ENCODE results near the gene DENND1A.

DNA sequence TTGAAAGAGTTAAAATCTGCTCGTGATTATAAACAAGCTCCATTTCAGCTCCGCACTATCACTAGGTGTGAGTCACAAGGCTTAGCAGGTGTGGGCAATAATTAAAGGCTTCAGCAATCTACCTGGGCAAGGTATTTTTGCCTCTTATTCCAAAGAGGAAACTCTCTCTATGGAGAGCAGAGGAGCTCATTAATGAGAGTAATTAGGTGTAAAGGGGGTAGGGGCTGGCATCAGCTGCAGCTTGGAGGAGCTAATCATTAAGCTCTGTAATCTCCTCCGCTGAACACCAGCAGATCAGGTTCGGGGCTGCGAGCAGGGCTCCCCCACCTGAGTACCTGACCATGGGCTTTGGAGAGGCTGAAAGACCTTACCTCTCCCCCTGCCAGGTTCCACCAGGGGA is 444.7 kb downstream of the DENND1A start:
- TF ChIP-seq, protein P1, sequence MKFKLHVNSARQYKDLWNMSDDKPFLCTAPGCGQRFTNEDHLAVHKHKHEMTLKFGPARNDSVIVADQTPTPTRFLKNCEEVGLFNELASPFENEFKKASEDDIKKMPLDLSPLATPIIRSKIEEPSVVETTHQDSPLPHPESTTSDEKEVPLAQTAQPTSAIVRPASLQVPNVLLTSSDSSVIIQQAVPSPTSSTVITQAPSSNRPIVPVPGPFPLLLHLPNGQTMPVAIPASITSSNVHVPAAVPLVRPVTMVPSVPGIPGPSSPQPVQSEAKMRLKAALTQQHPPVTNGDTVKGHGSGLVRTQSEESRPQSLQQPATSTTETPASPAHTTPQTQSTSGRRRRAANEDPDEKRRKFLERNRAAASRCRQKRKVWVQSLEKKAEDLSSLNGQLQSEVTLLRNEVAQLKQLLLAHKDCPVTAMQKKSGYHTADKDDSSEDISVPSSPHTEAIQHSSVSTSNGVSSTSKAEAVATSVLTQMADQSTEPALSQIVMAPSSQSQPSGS (CRISPR knock-in tag; IDR thresholded peaks at IDR 0.05; ENCODE audit: borderline replicate concordance, low read depth), result no peak
- TF ChIP-seq ESRRA (CRISPR knock-in tag; IDR thresholded peaks at IDR 0.05; ENCODE audit: borderline replicate concordance), result no peak
- TF ChIP-seq, protein P2, sequence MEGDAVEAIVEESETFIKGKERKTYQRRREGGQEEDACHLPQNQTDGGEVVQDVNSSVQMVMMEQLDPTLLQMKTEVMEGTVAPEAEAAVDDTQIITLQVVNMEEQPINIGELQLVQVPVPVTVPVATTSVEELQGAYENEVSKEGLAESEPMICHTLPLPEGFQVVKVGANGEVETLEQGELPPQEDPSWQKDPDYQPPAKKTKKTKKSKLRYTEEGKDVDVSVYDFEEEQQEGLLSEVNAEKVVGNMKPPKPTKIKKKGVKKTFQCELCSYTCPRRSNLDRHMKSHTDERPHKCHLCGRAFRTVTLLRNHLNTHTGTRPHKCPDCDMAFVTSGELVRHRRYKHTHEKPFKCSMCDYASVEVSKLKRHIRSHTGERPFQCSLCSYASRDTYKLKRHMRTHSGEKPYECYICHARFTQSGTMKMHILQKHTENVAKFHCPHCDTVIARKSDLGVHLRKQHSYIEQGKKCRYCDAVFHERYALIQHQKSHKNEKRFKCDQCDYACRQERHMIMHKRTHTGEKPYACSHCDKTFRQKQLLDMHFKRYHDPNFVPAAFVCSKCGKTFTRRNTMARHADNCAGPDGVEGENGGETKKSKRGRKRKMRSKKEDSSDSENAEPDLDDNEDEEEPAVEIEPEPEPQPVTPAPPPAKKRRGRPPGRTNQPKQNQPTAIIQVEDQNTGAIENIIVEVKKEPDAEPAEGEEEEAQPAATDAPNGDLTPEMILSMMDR (IDR thresholded peaks at IDR 0.05), result no peak
- TF ChIP-seq ARID4B (CRISPR knock-in tag; IDR thresholded peaks at IDR 0.05; ENCODE audit: borderline replicate concordance), result no peak
- no peak for TF ChIP-seq NFE2L1 (CRISPR knock-in tag; IDR thresholded peaks at IDR 0.05)
- TF ChIP-seq FOXJ3 (CRISPR knock-in tag; IDR thresholded peaks at IDR 0.05; ENCODE audit: borderline replicate concordance), result no peak
- TF ChIP-seq IRF1 (CRISPR knock-in tag; IDR thresholded peaks at IDR 0.05), result no peak
- TF ChIP-seq FOXP1 (CRISPR knock-in tag; IDR thresholded peaks at IDR 0.05; ENCODE audit: borderline replicate concordance), result no peak
- TF ChIP-seq, protein P3, sequence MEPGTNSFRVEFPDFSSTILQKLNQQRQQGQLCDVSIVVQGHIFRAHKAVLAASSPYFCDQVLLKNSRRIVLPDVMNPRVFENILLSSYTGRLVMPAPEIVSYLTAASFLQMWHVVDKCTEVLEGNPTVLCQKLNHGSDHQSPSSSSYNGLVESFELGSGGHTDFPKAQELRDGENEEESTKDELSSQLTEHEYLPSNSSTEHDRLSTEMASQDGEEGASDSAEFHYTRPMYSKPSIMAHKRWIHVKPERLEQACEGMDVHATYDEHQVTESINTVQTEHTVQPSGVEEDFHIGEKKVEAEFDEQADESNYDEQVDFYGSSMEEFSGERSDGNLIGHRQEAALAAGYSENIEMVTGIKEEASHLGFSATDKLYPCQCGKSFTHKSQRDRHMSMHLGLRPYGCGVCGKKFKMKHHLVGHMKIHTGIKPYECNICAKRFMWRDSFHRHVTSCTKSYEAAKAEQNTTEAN (CRISPR knock-in tag; IDR thresholded peaks at IDR 0.05), result no peak
